Activated T-helper 1 cell treated with anti-CD3 and anti-CD28 coated beads, Interleukin-2, amount 50 U/mL, for 16 hours (primary cell): ENCODE measurements around the gene LMF1.
"Not testable (repeated sequence)": the region's sequence is repeated elsewhere in the genome, so short reads cannot be mapped to it uniquely, and the experiment has no call there.

Experiments
- DNase-seq, 2 donors: peaks; one replicate each; pipeline ENCODE4 v3.0.0-alpha.2; 2020; ENCODE audit warnings: low read depth in 1 of 2, low spot score in 1 of 2

The LMF1 gene

DNA sequence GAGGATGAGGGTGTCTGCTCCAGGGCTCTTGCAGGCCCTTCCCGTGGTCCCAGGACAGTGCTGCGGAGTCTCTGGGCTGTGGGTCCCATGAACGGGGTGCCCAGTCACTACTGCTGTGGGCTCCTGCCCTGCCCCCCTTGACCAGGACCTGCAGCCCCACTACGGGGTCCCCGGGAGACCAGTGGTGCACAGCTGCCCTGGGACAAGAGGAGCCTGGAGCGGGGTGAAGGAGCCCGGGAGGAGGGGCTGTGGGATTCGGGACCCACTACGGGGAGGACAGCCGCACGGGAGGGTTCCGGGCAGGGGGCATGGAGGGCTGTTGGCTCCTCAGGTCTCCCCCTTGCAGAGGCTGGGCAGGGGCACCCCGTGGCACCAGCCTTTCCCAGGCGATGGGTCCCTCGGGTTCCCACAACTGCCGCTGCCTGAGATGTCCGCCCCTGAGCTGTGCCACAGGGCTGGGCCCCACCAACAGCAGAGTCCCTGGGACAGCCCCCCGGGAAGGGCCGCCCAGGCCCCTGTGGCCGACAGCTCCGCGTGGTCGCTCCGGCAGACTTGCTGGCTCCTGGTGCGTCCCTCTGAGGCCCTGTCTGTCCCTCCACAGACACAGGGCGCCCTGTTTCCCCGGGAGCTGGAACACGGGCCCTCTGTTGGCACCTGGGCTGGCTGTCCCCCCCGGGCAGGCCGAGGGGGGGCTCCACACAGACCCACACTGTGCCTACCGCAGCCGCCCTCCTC is 118.2 kb downstream of the LMF1 start:
- no peak for DNase-seq

DNA sequence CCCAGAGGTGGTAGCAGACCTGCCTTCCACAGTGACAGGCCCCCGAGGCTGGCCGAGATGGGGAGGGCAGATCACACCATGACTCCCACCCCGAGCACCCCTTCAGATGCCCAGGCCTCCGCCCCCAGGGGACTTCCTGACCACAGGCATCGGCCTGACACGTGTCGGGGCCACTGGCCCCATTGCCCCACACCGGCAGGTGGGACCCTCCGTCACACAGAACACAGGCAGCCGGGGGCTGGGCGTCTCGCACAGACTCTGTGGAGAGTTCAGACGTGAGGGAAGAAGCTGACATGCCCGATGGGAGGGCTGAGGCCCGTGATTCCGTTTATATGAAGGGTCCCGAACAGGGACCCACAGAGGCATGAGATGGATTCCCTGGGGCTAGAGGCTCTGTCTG is 118.9 kb downstream of the LMF1 start:
- DNase-seq: no peak

DNA sequence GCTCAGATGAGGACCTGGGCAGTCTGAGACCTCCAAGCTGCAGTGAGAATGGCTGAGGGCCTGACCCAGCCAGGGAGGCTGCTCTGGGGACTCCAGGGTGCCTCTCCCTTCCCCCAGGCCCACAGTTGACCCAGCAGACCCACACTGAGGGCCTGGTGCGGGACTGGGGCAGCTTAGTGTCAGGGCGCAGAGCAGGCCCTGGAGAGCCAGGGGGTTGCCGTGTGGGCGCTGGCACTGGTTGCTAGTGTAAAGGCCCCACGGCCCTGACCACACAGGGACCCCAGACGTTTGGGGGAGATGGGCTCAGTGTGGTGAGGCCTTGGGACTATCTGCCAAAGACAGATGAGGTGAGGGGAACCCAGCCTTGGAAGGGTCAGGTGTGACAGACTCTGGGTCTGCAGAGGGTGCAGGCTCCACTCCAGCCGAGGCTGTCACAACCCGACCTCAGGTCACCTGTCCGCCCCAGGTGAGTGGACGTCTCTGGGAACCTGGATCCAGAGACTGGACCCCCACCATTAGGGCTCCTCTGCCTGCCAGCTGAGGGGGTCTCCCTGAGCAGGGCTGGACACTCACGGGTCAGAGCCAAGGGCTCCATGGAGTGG is 119.5 kb downstream of the LMF1 start:
- DNase-seq: no peak

DNA sequence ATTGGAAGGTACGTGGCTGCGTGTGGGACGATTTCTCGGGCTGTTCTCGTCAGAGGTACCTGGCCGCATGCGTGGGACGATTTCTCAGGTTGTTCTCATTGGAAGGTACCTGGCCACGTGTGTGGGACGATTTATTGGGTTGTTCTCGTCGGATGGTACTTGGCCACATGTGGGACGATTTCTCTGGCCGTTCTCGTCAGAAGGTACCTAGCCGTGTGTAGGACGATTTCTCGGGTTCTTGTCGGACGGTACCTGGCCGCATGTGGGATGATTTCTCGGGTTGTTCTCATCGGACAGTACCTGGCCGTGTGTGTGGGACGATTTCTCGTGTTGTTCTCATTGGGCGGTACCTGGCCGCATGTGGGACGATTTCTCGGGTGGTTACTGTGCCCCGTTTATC is 120.1 kb downstream of the LMF1 start:
- DNase-seq: no peak

DNA sequence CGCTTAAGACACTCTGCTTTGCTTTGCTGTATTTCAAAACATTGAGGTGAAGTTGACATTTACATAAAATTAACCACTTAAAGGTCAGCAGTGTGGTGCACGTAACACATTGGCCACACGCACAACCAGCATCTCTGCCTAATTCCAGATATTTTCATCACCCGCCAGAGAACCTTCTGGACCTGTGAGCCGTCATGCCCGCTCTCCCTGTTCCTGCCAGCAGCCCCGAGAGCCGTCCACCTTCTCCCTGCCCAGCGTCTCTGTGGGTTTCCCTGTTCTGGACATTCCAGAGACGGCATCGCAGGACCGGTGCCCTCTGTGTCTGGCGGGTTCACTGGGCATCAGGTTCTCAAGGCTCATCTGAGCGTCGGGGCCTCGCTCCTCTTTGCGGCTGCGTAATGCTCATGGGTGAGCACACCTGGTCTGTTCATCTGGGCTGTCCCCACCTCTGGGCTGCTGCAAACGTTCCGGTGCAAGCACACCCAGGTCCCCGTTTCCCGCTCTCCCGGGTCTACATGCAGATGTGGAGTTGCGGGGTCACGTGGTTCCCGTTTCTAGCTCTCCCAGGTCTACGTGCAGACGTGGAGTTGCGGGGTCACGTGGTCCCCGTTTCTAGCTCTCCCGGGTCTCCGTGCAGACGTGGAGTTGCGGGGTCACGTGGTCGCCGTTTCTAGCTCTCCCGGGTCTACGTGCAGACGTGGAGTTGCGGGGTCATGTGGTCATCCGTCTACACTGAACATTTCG is 122.1 kb downstream of the LMF1 start:
- no peak for DNase-seq

DNA sequence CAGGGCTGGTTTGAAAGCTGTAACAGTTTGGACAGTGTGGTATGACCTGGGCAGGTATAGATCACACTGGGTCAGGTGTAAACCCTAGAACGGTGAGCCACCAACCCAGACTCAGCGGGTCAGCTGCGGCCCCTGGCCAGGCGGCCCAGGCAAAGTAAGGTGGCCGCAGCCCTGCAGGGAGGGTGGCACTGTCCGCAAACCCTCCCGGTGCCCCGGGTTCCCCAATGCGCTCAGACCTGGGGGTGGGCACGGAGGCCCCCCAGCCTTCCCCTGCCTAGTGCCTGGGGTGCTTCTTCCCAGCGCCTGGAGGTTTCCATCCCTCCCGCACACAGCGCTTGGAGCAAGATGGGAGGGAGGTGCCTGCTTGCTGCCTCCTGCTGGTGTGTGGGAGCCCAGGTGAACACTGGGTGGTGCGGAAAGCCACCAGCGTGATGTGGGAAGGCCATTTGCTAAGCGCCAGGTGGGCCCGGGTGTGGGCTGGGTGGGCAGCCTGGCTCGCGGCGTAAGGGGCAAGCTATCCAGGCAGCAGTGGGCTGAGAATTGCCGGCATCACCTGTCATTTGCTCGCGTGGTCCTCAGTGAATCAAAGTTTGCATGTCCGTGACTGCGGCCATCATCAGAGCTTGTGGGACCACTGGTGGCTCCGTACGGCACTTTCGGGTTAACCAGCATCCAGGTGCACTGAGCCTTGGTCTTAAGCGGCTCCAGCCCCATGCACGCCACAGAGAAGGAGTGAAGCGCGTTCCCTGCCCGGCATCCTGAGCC is 122.9 kb downstream of the LMF1 start:
- no peak for DNase-seq

DNA sequence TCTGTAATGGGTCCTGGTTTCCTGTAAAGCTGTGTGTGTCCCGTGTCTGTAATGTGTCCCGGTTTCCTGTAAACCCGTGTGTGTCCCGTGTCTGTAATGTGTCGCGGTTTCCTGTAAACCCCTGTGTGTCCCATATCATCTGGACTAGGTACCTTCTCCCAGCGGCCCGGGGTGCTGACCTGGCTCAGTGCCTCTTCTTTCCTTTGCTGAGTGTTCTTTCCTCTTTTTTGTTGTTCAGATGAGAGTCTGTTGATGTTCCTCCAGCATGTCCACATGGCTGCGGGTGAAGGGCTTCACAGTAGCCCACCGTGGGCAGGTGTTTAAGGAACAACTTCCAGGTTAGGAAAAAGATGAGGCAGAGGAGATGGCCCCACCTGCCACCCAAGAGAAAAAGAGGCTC is 123.6 kb downstream of the LMF1 start:
- no peak for DNase-seq

DNA sequence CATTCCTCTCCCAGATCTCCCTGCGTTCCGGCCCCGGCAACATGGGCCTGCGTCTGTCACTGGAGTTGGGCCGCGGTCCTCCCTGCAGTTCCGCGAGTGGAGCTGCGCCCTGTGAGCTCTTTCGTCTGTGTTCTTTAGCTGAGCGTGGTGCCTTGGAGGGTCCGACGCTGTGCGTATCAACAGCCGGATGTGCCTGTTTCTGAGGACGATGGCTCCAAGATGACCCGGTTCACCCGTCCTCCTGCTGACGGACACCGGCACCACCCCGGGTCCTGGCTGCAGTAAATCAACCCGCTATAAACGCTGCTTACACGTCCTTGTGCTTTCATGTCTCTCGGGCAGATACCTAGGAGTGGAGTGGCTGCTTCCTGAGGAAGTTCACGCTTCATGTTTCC is 125.4 kb downstream of the LMF1 start:
- no peak for DNase-seq

DNA sequence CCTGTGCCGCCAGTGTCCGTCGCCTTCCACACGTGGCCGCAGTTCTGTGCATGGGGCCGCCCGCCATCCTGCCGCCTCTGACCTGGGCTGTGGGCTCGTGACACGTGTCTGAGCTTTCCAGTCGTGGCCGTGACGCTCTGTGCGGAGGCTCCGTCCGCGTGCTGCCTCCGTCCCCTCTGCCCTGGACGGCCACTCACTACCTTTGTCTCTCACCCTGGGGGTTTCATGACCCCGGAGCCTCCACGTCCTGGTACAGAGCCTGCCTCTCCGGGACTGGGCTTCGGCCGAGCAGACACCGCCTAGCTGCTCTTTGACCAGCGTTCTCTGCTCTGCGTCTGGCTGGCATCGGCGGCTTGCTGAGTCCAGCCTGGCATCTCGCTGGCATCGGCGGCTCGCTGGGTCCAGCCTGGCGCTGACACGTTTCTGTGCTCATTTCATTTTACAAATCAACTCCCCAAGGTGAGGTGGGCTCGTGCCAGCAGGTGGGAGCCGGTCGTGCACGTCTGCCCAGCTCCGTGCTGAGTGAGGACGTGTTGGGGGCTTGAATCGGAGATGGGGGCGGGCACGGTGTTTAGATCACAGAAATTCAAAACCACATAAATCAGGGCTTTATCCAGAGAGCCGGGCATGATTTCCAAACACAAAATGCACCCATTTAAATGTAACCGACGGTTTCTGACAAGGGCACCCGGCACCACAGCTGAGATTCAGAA is 126.0 kb downstream of the LMF1 start:
- no peak for DNase-seq

DNA sequence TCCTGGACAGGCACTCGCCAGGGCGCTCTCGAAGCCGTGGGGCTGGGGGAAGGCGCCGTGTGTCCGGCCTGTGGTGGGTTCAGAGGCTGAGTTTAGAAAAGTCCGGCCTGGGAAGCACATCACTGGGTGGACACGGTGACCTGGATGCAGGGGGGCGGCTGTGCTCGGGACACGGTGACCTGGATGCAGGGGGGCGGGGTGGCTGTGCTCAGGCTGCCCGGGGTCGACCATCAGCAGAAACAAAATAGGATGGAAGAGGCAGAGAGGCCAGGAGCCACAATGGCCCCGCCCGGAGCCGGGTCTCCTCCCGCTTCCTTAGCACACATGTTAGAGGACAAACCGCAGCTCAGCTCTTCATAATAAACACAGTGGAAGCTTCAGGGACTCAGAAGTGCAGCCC is 127.0 kb downstream of the LMF1 start:
- no peak for DNase-seq

DNA sequence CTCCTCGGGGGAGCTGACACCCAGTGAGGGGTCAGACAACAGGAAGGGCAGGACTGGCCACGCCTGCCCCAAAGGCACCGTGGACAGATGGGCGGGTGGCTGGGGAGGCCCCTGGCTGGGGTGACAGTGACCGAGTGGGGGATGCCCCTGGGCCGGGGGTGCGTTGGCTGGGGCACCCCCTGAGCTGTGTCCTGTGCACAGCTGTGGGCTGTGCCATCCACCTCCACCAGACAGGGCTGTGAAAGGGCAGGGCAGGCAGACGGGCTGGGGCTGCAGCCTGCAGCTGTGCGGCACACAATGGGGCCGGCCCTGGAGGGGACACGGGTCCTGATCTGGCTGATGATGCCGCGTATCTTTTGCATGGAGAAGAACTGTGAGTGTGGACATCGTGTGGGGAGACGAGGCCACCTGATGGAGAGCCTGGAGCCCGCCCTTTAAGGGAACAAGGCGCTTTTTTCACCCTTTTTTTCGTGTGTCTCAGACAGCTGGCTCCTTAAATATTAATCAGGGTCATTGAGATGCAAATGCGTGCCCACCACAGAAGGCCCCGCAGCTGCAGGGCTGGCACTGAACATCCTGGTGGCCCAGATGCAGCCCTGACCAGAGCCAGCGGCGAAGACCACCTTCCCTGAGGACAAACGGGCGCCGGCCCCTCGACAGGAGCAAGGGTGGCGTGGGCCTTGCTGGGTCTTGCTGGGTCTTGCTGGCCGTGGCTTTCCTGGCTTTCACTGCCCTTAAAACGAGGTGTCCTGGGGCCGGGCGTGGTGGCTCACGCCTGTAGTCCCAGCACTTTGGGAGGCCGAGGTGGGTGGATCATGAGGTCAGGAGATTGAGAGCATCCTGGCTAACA is 127.8 kb downstream of the LMF1 start:
- DNase-seq: no peak

DNA sequence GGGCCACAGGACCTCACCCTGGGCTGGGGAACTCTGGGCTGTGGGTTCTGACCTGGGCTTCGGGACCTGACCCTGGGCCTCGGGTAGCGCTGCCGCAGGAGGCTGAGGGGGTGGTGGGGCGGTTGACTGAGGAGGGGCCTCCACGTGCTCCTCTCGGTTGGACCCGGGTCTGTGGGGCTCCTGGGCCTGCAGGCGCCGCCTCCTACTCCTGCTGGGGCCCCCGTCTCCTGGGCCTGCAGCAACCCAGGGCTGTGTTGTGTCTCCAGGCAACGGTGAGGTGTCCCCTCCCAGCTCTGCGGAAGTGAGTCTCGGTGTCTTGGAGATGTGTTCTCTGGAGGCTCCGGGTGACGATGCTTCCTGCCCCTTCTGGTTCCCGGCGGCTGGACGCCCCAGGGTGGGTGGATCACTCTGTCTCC is 128.7 kb downstream of the LMF1 start:
- DNase-seq: no peak

DNA sequence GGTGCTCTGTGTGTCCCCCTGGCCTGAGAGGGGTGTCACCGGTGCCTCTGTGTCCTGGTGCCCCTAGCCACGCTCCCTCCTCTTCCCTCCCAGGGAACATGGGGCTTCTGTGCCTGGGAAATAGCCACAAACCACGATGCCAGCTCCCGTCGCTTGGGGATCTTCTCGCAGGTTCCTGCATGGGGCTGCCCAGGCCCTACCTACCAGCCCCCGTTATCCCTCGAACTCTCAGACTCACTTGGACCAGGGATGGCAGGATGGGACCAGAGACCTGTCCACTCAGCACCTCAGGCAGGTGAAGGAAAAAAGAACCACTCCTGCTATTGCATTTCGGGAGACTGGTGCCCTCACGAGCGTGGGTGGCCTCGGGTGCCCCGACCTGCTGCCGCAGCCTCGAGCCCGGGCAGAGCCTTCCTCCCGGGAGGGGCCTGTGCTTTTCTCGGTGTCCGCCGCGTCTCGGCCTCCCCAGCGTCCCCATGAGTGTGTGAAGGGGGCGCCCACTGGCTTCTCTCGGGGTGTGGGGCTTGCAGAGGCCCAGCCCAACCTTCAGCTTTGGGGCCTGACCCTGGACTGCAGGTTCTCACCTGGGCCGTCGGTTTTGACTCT is 129.2 kb downstream of the LMF1 start:
- no peak for DNase-seq

DNA sequence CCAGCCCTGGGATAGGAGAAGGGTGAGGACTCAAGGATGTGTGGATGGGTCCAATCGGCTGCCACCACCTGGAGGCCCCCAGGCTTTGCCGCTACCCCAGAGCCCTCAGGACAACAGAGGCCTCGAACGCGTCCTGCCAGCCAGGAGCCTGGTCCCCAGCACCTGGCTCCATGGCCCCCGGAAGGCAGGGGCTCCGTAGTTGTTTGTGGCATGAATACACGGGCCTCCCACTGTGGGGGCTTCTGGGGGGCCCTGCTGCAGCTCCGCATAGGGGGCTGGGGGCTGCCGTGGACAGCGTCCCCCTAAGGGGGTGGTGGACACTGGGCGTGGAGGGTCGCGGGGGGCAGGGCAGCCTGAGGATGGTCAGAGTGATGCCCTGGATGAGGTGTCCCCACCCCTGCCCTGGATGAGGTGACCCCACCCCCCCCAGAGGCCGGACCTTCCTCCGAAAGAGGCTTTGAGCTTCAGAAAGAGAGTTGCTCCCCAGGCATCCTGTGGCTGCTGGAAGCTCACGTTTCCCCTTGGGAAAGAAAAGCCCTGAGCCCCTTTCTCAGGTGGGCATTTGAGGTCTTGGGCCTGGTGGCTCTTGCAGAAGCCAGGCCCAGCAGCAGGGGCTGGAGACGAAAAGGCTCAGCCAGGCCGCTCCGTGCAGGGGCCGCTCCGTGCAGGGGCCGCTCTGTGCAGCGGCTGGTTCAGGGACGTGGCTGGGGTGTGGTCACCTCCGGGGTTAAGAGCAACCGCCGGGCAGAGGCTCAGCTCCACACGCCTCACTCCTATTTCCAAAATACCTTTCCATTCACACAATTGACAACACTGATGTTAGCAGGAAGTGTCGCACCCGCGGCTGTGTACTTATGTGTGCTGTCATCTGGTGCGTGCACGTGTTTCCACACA is 130.0 kb downstream of the LMF1 start:
- DNase-seq: no peak

DNA sequence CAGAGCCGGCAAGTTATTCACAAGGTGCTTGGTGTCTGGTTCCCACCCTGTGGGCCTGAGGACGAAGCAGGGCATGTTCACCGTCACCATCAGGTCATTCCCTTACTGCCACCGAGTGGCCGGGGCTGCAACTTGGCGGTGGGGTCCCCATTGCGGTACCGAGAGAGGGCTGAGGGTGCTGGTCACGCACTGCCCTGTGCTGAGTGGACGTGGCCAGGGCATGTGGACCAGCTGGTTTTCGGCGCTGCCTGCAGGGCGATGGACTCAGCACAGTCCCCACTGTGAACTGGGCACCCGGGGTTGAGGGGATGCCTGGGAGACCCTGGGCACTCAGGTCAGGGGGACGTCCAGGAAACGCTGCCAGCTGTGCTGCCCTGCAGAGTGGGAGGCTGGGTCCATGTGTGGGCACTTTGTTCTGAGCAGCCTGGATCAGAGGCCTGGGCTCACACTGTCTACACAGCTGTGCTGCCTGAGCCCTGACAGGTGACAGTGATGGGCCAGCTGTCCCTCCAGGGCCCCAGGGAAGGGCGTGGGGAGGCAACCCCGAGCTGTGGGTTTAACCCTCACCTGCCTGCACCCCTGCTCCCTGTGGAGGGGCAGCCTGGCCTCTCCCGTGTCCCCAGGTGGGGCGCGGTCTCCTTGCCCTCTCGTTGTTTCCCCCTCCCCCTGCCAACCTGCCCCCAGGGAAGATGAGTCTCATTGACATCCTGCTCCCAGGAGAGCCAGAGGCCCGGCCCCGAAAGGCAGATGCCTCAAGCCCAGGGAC is 131.0 kb downstream of the LMF1 start:
- no peak for DNase-seq

DNA sequence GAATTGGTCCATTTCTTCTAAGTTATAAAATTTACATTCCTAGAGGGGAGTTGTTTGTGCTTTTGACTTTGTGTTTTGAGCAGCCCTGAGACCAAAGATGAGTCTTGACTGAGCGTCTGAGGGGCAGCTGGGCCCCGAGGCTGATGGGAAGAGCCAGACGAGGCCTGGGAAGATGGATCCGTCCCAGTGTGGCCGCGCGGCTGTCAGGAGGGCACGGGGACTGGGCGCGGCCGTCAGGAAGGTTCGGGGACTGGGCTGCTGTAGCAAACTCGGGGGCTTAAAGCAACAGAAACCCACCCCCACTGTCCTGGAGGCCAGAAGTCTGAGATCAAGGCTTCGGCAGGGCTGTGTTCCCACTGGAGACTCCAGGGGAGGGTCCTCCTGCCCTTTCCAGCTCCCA is 132.0 kb downstream of the LMF1 start:
- no peak for DNase-seq

DNA sequence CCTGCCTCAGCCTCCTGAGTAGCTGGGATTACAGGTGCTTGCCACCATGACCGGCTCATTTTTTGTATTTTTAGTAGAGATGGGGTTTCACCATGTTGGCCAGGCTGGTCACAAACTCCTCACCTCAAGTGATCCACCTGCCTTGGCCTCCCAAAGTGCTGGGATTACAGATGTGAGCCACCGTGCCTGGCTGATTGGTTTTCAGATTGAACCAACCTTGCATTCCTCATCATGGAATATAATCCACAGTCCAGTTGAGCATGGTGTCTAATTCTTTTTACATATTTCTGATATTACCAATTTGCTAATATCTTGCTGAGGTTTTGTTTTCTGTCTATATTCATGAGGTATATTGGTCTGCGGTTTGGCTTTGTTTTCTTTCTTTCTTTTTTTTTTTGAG is 134.0 kb downstream of the LMF1 start:
- not testable (repeated sequence) for DNase-seq

DNA sequence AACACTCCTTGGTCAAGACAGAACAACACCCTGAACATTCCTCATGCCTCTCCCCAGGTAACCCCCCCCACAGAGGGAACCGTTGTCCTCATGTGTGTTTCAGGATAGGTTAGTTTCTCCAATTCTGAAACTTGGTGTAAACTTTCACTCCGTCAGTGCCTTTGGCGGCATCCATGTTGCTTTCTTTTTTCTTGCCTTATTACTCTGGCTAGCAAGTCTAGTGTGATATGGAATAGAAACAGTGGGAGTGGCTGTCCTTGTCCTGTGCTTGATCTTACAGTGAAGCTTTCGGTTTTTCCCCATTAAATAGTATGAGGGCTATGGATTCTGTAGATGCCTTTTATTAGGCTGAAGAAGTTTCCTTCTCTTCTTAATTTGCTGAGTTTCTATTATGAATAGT is 134.6 kb downstream of the LMF1 start:
- DNase-seq: no peak
